Astrocyte of the spinal cord (primary cell): ENCODE data around the gene RAB11FIP4.

Experiments used
- DNase-seq: peaks from one replicate; pipeline ENCODE4 v3.0.0; 2011; ENCODE audit warnings: low read depth, low spot score
- H3K4me3 ChIP-seq: 2 replicates; pipeline ENCODE4 v1.5.1; 2011; ENCODE audit warnings: low read depth, mild to moderate bottlenecking, low read length, moderate library complexity
- CTCF ChIP-seq: IDR thresholded peaks from 2 replicates; pipeline ENCODE4 v1.5.1; 2012; ENCODE audit warnings: low read depth, mild to moderate bottlenecking, low read length, inconsistent platforms
- in situ Hi-C: cut with HindIII; loops from 2 replicates; pipeline ENCODE4 v1.10.0; 2017; ENCODE audit warnings: low sequenced_read_pairs

The RAB11FIP4 gene

GRCh38 chr17:31513731-31514427 is 122.4 kb downstream of the RAB11FIP4 start:
- no peak for DNase-seq
- H3K4me3 ChIP-seq: no peak overlapping the region
- in situ Hi-C loops: no loop called here
- TF ChIP-seq CTCF: no peak

- no peak for TF ChIP-seq CTCF
- DNase-seq: no peak
- no peak overlapping the region for H3K4me3 ChIP-seq
- in situ Hi-C loops: no loop called here
Measured at GRCh38 chr17:31515267-31515666, 123.8 kb downstream of the RAB11FIP4 start.

- in situ Hi-C loops: no loop called here
- no peak for DNase-seq
- H3K4me3 ChIP-seq: no peak overlapping the region
- peak; percentile 35 for TF ChIP-seq CTCF
Measured at GRCh38 chr17:31517524-31517923, 126.0 kb downstream of the RAB11FIP4 start.

GRCh38 chr17:31518478-31518877 is 127.0 kb downstream of the RAB11FIP4 start:
- TF ChIP-seq CTCF: no peak
- in situ Hi-C loops: no loop called here
- no peak overlapping the region for H3K4me3 ChIP-seq
- no peak for DNase-seq

GRCh38 chr17:31521632-31522283 is 130.3 kb downstream of the RAB11FIP4 start:
- no peak overlapping the region for H3K4me3 ChIP-seq
- TF ChIP-seq CTCF: no peak
- in situ Hi-C loops: no loop called here
- DNase-seq: no peak

GRCh38 chr17:31522284-31522931 is 130.9 kb downstream of the RAB11FIP4 start:
- H3K4me3 ChIP-seq: no peak overlapping the region
- DNase-seq: no peak
- TF ChIP-seq CTCF: no peak
- in situ Hi-C loops: no loop called here
